Spleen (tissue), 11 donors: Measurements from ENCODE around the gene LGALS1. TPM values are rescaled to one million over a fixed set of nuclear protein-coding genes. Genes with fewer than 3 reads are reported as not detected.

Source experiments
- DNase-seq: peaks from one replicate; pipeline ENCODE4 v3.0.0-alpha.2; 2020
- H3K27ac ChIP-seq, 8 donors: fragments of 200-600 bp; sonication (generic) in 7 of 8; 1 replicate in 4 of 8; 2 replicates in 4 of 8; pipeline versions ENCODE4 v1.5.0 to v1.8.0; 2016 to 2021; ENCODE audit warnings: inconsistent platforms in 4 of 8, mild to moderate bottlenecking in 4 of 8, moderate library complexity in 1 of 8
- H3K27me3 ChIP-seq, 7 donors: fragments of 200-600 bp; sonication (generic) in 6 of 7; replicated peaks in 1 of 7; 1 replicate in 4 of 7; 2 replicates in 3 of 7; pipeline versions ENCODE4 v1.5.0 to v1.8.0; 2016 to 2021; ENCODE audit warnings: inconsistent platforms in 3 of 7, mild to moderate bottlenecking in 1 of 7
- H3K36me3 ChIP-seq, 6 donors: fragments of 200-600 bp; sonication (generic) in 5 of 6; 1 replicate in 4 of 6; 2 replicates in 2 of 6; pipeline versions ENCODE4 v1.5.0 to v1.8.0; 2016 to 2021; ENCODE audit warnings: inconsistent platforms in 2 of 6
- H3K4me1 ChIP-seq, 6 donors: fragments of 200-600 bp; sonication (generic) in 5 of 6; 1 replicate in 3 of 6; 2 replicates in 3 of 6; pipeline versions ENCODE4 v1.5.0 to v1.8.0; 2016 to 2021; ENCODE audit warnings: inconsistent platforms in 3 of 6
- H3K4me3 ChIP-seq, 8 donors: fragments of 200-600 bp; sonication (generic) in 7 of 8; 1 replicate in 4 of 8; 2 replicates in 4 of 8; pipeline versions ENCODE4 v1.5.0 to v1.8.0; 2016 to 2021; ENCODE audit warnings: inconsistent platforms in 4 of 8, mild to moderate bottlenecking in 4 of 8, moderate library complexity in 2 of 8
- H3K9me3 ChIP-seq, 8 donors: fragments of 200-600 bp; sonication (generic) in 7 of 8; 1 replicate in 4 of 8; 2 replicates in 4 of 8; pipeline versions ENCODE4 v1.5.0 to v1.8.0; 2016 to 2021; ENCODE audit warnings: inconsistent platforms in 4 of 8
- CTCF ChIP-seq, 11 experiments: fragments of 200-600 bp in 7 of 11; fragments of 450-650 bp in 4 of 11; sonication (generic) in 4 of 11; IDR thresholded peaks in 8 of 11; conservative IDR thresholded peaks in 3 of 11; 1 replicate in 7 of 11; 2 replicates in 4 of 11; pipeline versions ENCODE4 v1.4.0 to v1.8.0; 2016 to 2021; ENCODE audit warnings: antibody characterized with exemption in 11 of 11, inconsistent platforms in 4 of 11, mild to moderate bottlenecking in 1 of 11
- POLR2A ChIP-seq, 3 donors: fragments of 450-650 bp; IDR thresholded peaks; one replicate each; pipeline ENCODE4 v1.5.1; 2017; ENCODE audit warnings: antibody characterized with exemption in 3 of 3, mild to moderate bottlenecking in 1 of 3
- POLR2AphosphoS5 ChIP-seq, 3 donors: sonication (generic); formaldehyde crosslinking; IDR thresholded peaks; one replicate each; pipeline ENCODE4 v1.5.1; 2017; ENCODE audit warnings: antibody characterized with exemption in 3 of 3
- WGBS, 5 donors: extraction: QIAGEN DNeasy Blood & Tissue Kit in 3 of 5; methylation state at CpG; one replicate each; pipeline versions ENCODE4 v1.1.5 to v1.1.7; 2013 to 2018; 5-methylcytosine and 5-hydroxymethylcytosine counted together
- intact Hi-C: fragments of 100-400 bp; cut with DNase I; formaldehyde crosslinking; loops from one replicate; pipeline ENCODE4 v1.15.0; 2023; ENCODE audit warnings: low total_unique reads
- polyA plus RNA-seq, 3 donors: library from polyadenylated mRNA; stranded (reverse); fragments of 200-250 nt; gene quantifications; one replicate each; pipeline ENCODE4 v1.2.1, GENCODE V29; 2013
- total RNA-seq, 7 donors: library from RNA; depleted of rRNA in 3 of 7; stranded (reverse); fragments of >200 nt in 3 of 7; fragmentation: NEBNext Ultra II Directional in 4 of 7; extraction: Animal tissue kit (Norgen Biotek cat#: 25700) in 4 of 7; gene quantifications; one replicate each; pipeline versions ENCODE4 v1.1.0 to v1.2.1, GENCODE V29; 2016 to 2021
- donor health status: healthy with polysubstance abuse.
- donor health status: DM: no; HTN: no; CAD: no; lungs with moderate emphysema.
- donor health status: DM: no; HTN: no; CAD: no.
- donor health status: Bipolar disorder and iron deficiency.
- donor health status: healthy.
- donor health status: DM: no; HTN: no; CAD: no.
- donor health status: DM: yes; HTN: yes; CAD: no.

LGALS1 gene
- total and polyA plus RNA-seq, 10 donors = 158 to 544 (median 394) TPM

GRCh38 chr22:37686002-37686982 lies 10.9 kb downstream of the LGALS1 start, which contains the start of gene NOL12:
Gene NOL12, plus strand, starts transcription at chr22:37686343. Its CDS starts 50 bp downstream, at chr22:37686393.
- intact Hi-C loops = no loop called here
- Histone ChIP-seq H3K4me1 (peaks cover 16 to 46% (median 33%) of the 10 kb centered on the region in 6 donors), H3K36me3 (peaks cover 0 to 36% (median 34%) of the 10 kb centered on the region in 6 donors), H3K4me3 (peak within 1 kb of the TSS; percentile 79 to 99 (median 98)), H3K27ac (peak within 1 kb of the TSS; percentile 84 to 95 (median 88)), H3K9me3 (no peaks in the 10 kb centered on the region), H3K27me3 (no peaks in the 10 kb centered on the region)
- no peak for TF ChIP-seq POLR2A (IDR thresholded peaks at IDR 0.05)
- TF ChIP-seq CTCF (IDR thresholded peaks at IDR 0.05 in 8 of 11, conservative IDR thresholded peaks at IDR 0.05 in 3 of 11) = peak in 4 of 11 experiments; percentile 7 to 21 (median 17)
- peak; percentile 84 to 90 (median 89) for TF ChIP-seq POLR2AphosphoS5 (IDR thresholded peaks at IDR 0.05)
- 2 to 3% (median 3%) methylated on average over 61 to 62 of the region's 62 CpGs for WGBS, 5 donors
- DNase-seq = peak; percentile 94

- Histone ChIP-seq H3K9me3 (no peaks in the 10 kb centered on the region), H3K27ac (no peak overlapping the region), H3K36me3 (peaks cover 0 to 74% (median 62%) of the 10 kb centered on the region in 6 donors), H3K27me3 (no peaks in the 10 kb centered on the region), H3K4me1 (peaks cover 11 to 35% (median 26%) of the 10 kb centered on the region in 6 donors), H3K4me3 (no peak overlapping the region)
- DNase-seq = no peak
- TF ChIP-seq POLR2A (IDR thresholded peaks at IDR 0.05) = no peak
- TF ChIP-seq CTCF (IDR thresholded peaks at IDR 0.05 in 8 of 11, conservative IDR thresholded peaks at IDR 0.05 in 3 of 11) = no peak
- TF ChIP-seq POLR2AphosphoS5 (IDR thresholded peaks at IDR 0.05) = no peak
- WGBS, 5 donors = 89 to 97% (median 92%) methylated on average over 4 to 7 of the region's 7 CpGs
- intact Hi-C loops = no loop called here
Observed at GRCh38 chr22:37690407-37690806, 15.0 kb downstream of the LGALS1 start.

- Histone ChIP-seq H3K27ac (no peak overlapping the region), H3K4me1 (peaks cover 11 to 35% (median 23%) of the 10 kb centered on the region in 6 donors), H3K4me3 (no peak overlapping the region), H3K36me3 (peaks cover 0 to 77% (median 62%) of the 10 kb centered on the region in 6 donors), H3K9me3 (no peaks in the 10 kb centered on the region), H3K27me3 (no peaks in the 10 kb centered on the region)
- intact Hi-C loops = no loop called here
- DNase-seq = no peak
- 83 to 98% (median 93%) methylated on average over 5 to 18 of the region's 18 CpGs for WGBS, 5 donors
- TF ChIP-seq CTCF (IDR thresholded peaks at IDR 0.05 in 8 of 11, conservative IDR thresholded peaks at IDR 0.05 in 3 of 11) = no peak
- no peak for TF ChIP-seq POLR2A (IDR thresholded peaks at IDR 0.05)
- TF ChIP-seq POLR2AphosphoS5 (IDR thresholded peaks at IDR 0.05) = no peak
Observed at GRCh38 chr22:37690901-37691504, 15.6 kb downstream of the LGALS1 start.
